RPMI8226 (cell line): ENCODE results near the gene PPIP5K2.
A peak's percentile ranks its signal among the peaks of the same experiment; 100 is the strongest.

Source experiments
- DNase-seq: peaks from one replicate; pipeline ENCODE4 v3.0.0-alpha.2; 2015

The PPIP5K2 gene

DNA sequence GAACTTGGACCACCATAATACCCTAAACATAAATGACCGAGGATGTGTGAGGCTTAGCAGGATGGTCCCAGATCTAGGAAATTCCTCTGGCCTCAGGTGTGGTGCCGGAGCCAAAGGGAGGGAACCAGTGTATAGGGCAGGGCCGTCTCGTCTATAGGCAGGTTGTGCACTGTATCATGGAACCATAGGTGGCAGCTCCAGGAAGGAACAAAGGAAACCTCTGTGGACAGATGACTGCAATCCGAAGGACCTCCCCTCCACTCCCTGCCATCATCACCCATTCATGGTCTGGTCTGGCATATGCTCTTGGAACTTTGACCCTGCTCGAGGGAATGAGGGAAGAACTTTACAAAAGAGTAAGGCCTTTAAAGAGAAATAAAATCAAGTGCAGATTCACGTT is 135.6 kb downstream of the PPIP5K2 start:
- DNase-seq, result no peak

DNA sequence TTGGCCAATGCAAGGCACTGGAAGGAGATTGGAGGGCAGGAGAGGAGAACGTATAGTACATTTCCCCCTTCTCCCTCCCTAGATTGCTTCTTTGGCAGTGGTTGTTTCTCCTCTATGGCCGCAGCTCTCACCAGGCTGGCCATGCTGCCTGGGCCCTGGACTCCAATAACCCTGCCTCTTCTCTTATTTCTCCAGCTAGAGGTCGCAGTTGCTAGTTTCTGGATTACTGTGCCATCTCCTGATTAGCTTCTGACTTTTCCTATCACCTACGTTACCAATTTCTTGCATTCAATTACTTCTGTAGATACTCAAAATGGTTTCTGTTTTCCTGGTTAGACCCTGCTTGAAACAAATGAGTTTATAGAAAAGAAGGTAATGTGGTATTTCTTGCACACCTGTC is 136.1 kb downstream of the PPIP5K2 start:
- no peak for DNase-seq

DNA sequence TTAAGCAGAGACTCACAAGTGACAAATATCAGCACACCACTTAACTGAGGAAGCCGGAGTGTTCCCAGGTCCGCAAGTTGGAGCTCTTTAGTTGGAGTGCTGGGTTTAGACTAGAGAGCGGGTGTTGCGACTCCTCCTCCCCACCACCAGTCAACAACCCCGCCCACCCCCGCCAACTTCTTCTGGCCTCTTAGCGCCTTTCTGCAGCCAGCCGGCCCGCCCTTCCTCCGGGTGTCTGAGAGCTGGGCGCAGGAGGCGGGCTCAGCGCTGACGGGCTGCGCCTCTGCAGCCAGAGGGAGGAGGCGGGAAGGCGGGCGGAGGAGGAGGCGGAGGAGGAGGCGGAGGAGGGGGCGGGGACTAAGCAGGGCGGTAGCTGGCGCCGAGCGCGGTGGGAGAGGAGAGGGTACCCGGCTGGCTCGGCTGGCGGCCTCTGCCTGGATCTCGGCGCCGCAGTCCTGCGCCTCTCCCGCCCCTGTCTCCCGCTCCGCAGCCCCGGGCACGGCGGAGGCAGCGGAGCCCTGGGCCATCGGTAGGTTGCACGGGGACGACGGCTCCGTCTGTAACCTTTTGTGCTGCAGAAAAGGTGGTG is 138.4 kb downstream of the PPIP5K2 start, which contains the start of gene MACIR:
MACIR (plus strand) TSS at position 396 of the 589 bp plus-strand sequence. CDS start 17,157 bp downstream, outside the sequence.
- peak; percentile 99 for DNase-seq

DNA sequence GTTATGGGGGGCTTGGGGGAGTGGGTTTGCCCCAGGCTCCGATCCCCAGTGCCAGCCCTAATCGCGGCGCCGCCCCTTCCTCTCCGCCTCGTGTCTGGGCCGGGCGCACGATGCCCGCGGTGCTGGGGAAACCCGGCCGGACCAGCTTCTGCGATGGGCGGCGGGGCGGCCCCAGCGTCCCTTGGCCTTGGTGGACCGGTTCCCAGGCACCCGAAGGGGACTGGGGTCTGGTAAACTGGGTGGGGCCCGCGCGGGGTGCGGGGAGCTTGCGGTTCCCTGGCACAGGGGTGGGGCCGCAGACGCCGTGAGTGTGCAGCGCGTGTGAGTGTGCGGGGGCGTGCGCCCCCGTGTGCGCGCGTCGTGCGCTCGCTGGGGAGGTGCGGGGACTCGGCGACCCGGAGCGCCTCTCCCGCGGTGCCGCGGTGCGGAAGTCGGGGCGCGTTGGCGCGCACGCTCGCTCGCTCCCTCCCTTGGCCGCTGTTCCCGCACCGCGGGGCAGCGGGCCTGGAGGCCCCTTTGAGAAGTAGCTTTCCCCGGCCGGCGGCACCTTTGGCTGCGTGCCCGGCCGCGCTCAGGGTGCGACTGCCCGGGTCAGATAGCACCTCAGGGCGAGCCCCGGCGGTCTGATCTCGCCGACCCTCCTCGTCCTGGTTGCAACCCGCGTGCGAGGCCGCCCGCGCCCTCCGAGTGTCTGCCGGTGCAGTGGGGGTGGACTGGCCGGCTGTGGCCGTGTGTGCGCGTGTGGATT is 139.0 kb downstream of the PPIP5K2 start:
- DNase-seq, result peak; percentile 86

DNA sequence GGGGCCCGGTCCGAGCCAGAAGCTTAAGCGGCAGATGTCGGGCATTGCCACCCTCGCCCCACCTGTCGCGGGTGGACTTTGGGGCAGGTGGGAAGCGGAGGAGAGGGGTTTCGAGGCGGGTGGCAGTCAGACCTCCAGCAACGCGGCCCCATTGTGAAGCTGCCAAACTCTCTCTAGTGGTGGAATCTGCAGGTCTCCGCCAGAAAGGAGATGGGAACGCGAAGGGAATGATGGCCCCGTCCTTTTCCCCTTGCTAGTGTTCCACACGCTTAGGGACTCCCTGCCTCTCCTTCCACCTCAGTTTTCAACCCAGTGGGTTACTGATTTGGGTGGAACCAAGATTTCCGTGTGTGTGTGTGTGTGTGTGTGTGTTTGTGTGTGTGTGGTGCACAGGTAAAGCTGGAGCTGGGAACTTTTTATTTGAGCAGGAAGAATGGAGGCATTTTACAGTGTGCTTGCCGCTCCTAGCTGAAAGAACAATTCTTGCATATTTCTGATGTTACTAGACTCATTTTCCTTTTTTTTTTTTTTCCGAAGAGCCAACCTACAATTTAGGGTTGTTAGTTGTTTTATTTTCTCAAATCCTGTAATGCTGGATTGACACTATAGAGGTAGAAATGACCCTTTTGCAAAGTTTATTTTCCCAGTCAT is 139.7 kb downstream of the PPIP5K2 start:
- DNase-seq, result no peak

DNA sequence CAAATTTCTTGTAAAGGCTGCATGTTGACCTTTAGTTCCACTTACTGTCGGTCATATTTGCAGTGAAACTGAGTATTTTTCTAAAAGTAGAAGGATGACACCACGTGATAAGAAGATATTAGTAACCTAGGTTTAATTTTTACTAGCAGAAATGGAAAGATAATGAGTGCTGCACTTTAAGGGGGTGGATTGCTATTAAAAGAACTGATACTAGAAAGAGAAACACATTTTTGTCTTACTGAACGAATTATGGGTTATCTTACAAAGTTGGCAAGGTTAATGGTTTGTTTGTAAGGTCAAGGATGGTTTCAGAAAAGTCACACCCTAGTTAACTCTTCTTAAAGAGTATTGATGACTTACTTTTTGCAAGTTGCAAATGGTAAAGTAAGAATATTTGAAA is 140.8 kb downstream of the PPIP5K2 start:
- peak; percentile 32 for DNase-seq
